Ectodermal cell (in vitro differentiated cells): ENCODE results near the gene NT5E.

Source experiments
- H3K27ac ChIP-seq: 2 replicates; pipeline ENCODE4 v1.7.0; 2013; ENCODE audit warnings: mild to moderate bottlenecking, low read depth, low read length; ENCODE audit not compliant: insufficient read depth, poor library complexity, severe bottlenecking
- H3K27me3 ChIP-seq: 2 replicates; pipeline ENCODE4 v1.7.0; 2013; ENCODE audit warnings: mild to moderate bottlenecking, low read length; ENCODE audit not compliant: insufficient read depth, control insufficient read depth, poor library complexity, severe bottlenecking
- H3K36me3 ChIP-seq: one replicate; pipeline ENCODE4 v1.7.0; 2013; ENCODE audit warnings: low read length; ENCODE audit not compliant: control insufficient read depth, insufficient read depth
- H3K4me1 ChIP-seq: one replicate; pipeline ENCODE4 v1.7.0; 2013; ENCODE audit warnings: low read length; ENCODE audit not compliant: control insufficient read depth, insufficient read depth
- H3K4me3 ChIP-seq: 2 replicates; pipeline ENCODE4 v1.7.0; 2013; ENCODE audit warnings: low read depth, low read length, control low read depth; ENCODE audit not compliant: insufficient read depth
- H3K9me3 ChIP-seq: 2 replicates; pipeline ENCODE4 v1.7.0; 2013; ENCODE audit warnings: mild to moderate bottlenecking, low read length, moderate library complexity; ENCODE audit not compliant: control insufficient read depth
- WGBS, 2 experiments: methylation state at CpG; one replicate each; pipeline ENCODE4 v1.1.7; 2013; ENCODE audit warnings: missing lambda C conversion rate in 2 of 2; 5-methylcytosine and 5-hydroxymethylcytosine counted together

Gene NT5E

DNA sequence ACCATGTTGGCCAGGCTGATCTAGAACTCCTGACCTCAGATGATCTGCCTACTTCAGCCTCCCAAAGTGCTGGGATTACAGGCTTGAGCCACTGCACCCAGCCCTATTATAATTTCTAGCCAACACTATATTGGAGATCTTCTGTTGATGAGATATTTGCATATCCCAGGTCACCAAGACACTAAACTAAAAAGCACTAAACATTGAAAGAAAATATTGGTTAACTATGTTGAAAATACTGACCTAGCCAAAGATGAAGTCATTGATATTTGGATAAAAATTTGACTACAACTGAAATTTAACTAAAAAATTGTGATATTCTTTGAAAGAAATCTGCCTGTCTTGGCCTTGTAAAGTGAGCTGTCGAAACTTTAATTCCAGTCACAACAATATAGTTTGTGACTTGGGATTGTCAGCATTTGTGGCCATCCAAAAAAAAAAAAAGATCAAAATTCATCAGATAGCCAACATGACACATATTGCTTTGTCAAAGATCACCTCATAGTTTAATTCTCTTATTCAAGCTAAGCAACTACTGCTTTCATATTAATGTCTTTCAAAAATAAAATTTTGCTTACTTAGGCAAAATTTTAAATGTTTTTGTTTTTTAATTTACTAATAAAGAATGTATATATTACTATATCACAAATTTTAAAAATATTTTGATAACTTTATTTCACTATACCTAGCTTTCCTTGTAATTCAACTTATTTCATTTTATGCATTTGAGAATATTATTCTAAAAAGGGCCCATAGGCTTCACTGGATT, 6.3 kb upstream of the NT5E start:
- Histone ChIP-seq H3K9me3 (no peaks in the 10 kb centered on the region), H3K27ac (no peak overlapping the region)

DNA sequence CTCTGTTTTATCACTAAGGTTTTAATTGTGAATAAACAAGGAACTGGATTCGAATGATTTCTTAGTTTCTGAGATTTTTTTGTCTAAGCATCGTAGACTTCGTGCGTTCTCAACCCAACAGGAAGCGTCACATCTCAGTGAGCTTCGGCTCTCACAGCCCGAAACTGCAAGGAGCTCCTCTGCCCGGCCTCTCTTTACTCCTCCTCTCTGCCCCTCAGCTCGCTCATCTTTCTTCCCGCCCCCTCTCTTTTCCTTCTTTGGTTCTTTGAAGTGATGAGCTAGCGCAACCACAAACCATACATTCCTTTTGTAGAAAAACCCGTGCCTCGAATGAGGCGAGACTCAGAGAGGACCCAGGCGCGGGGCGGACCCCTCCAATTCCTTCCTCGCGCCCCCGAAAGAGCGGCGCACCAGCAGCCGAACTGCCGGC, 480 bp upstream of the NT5E start:
- H3K9me3 ChIP-seq: no peaks in the 10 kb centered on the region
- no peaks in the 10 kb centered on the region for H3K36me3 ChIP-seq
- 1% methylated on average over 24 of the region's 24 CpGs for WGBS, 2 experiments
- H3K4me1 ChIP-seq: no peaks in the 10 kb centered on the region
- H3K4me3 ChIP-seq: peak overlapping the region; percentile 47
- peaks cover 62% of the 10 kb centered on the region for H3K27me3 ChIP-seq
- H3K27ac ChIP-seq: no peak overlapping the region

More for the DNA sequence above, 6.3 kb upstream of the NT5E start:
- Histone ChIP-seq H3K4me1 (no peaks in the 10 kb centered on the region), H3K4me3 (no peak overlapping the region), H3K27me3 (peaks cover 15% of the 10 kb centered on the region), H3K36me3 (no peaks in the 10 kb centered on the region)
- 80 to 95% methylated on average over 1 of the region's 1 CpG for whole genome bisulfite sequencing, 2 experiments

DNA sequence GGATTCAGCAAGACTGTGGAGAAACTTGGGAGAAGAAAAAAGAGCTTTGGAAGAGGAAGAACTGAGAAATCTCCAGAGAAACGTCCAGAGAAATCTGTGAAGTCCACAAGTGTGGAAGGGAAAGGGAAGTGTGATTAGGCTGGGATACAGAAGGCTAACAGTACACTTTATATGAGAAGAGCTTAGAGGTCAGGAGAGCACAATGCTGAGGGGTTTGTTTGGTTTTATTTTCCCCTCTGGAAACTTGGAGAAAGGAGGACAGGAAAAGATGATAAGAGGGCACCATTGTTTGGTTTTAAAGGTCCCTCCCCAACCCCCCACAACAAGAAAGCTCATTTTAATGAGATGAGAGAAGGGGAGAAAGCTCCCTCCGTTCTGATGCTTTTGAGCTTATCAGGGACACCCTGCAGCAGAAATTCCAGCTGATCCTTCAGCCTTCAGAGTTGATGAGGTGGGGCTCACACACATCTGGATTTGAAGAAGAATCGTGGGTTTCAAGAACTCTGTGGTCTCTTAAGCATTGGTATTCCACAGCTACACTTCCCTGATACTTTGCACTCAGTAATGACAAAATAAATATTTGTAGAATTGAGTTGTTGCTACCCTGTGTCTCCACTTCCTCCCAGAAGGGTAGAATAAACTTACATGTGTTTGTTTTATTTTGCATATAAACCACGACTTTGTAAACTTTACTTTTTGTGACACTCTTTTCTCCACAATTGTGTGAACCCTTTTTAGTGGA, 1.9 kb downstream of the NT5E start:
- H3K36me3 ChIP-seq: no peaks in the 10 kb centered on the region
- 61 to 64% methylated on average over 3 to 4 of the region's 4 CpGs for WGBS, 2 experiments
- no peak overlapping the region for H3K27ac ChIP-seq
- H3K4me1 ChIP-seq: no peaks in the 10 kb centered on the region
- no peak overlapping the region for H3K4me3 ChIP-seq
- H3K9me3 ChIP-seq: no peaks in the 10 kb centered on the region
- peaks cover 62% of the 10 kb centered on the region for H3K27me3 ChIP-seq

DNA sequence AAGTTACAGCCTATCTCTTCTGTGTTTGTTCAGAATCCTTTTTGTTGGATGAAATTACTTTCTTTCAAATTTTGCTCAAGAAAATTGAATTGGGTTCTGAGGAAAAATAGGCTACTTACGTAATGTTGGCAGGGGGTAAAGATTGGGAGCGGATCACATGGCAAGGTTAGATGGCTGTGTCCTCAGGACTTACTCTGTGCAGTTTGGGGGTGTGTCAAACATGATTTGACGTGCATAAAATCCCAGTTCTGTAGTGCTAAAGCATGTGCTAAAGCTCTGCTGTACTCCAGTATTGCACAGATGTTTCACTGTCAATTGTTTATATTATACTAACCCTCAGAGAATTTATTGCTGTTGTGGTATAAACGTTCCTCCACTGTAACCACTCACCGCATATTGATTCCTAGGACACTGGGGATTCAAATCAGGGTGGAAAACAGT, 2.6 kb downstream of the NT5E start:
- Histone ChIP-seq H3K9me3 (no peaks in the 10 kb centered on the region), H3K4me3 (no peak overlapping the region), H3K27ac (no peak overlapping the region), H3K27me3 (peaks cover 58% of the 10 kb centered on the region), H3K36me3 (no peaks in the 10 kb centered on the region), H3K4me1 (no peaks in the 10 kb centered on the region)
- 92 to 93% methylated on average over 5 of the region's 5 CpGs for WGBS, 2 experiments

DNA sequence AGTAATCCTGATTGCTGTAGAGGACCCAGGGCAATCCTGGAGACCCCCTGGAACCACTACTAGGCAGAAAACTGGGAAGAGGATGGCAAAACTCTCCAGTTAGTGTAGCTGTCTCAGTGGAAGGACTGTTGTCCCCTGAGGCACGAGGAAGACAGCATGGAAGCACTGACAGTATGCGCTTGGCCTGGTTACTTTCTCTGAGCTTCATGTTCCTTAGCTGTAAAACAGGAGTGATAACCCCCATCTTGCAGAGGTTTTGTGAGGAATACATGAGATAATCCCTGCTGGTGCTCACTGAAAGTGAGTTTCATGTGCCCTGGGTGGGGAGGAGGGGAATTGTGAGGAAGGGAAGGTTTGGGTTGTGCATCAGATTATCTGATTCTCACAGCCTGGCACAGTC, 3.2 kb downstream of the NT5E start:
- 90% methylated on average over 2 of the region's 2 CpGs for WGBS, 2 experiments
- H3K27ac ChIP-seq: no peak overlapping the region
- H3K36me3 ChIP-seq: no peaks in the 10 kb centered on the region
- H3K9me3 ChIP-seq: no peaks in the 10 kb centered on the region
- H3K4me1 ChIP-seq: no peaks in the 10 kb centered on the region
- peaks cover 52% of the 10 kb centered on the region for H3K27me3 ChIP-seq
- no peak overlapping the region for H3K4me3 ChIP-seq

DNA sequence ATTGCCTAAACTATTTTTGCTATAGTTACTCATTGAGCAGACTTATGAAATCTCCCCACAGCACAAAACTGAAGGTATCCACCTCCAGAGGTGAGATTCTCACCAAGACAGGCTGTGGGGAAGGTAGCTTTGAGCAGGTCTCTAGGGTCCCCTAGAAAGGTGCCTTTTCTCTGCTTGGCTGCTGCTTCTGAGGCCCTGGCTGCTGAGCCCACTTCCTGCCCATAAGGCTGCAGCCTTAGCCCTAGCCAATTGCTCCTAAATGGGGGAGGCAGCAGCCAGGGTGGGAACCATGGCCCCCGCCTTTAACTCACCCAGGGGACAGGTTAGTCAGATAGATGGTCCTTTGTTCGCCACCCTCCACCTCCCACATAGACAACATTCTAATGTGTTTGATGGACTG, 3.6 kb downstream of the NT5E start:
- WGBS, 2 experiments: 83 to 90% methylated on average over 2 of the region's 2 CpGs

DNA sequence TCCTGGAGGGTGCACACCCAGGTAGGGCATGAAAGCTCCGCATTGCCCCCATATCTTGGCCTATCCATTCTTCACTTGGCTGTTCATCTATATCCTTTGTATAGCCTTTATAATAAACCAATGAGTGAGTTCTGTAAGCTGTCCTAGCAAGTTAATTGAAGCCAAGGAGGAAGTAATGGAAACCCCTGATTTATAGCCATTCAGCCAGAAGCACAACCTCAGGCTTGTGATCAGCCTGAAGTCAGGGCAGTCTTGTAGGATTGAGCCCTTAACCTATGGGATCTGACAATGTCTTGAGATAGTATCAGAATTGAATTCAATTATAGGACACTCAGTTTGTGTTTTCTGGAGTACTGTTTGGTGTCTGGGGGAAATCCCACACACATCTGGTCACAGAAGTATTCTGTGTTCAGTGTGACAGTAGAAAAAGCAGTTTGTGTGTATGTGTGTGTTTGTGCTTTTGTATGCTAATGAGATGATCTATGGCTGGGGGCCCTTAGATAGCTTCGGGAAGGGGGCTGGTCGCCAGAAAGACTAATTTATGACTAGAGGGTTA, 5.7 kb downstream of the NT5E start:
- Histone ChIP-seq H3K4me3 (no peak overlapping the region), H3K9me3 (no peaks in the 10 kb centered on the region), H3K4me1 (no peaks in the 10 kb centered on the region), H3K36me3 (no peaks in the 10 kb centered on the region), H3K27ac (no peak overlapping the region), H3K27me3 (peaks cover 27% of the 10 kb centered on the region)
- WGBS, 2 experiments: 85 to 92% methylated on average over 2 to 3 of the region's 3 CpGs

More for the DNA sequence above, 3.6 kb downstream of the NT5E start:
- Histone ChIP-seq H3K36me3 (no peaks in the 10 kb centered on the region), H3K9me3 (no peaks in the 10 kb centered on the region), H3K4me3 (no peak overlapping the region), H3K27me3 (peaks cover 47% of the 10 kb centered on the region), H3K27ac (no peak overlapping the region), H3K4me1 (no peaks in the 10 kb centered on the region)

DNA sequence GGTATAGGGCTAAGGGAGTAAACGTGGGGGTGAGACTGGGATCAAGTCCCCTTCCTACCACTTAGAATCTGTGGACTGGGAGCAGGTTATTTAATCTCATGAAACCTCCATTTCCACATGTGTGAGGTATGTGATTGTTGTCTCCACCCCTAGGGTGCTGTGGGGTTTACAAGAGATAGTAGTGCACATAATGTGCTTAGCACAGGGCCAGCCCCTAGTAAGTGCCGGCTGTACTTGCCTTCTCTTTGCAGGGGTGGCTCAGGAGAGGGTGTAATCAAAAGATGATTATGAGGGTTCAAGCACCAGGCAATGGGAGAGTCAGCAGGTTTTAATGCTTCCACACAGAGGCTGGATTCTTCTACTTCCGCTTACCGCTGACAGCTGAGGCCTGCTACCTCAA, 6.9 kb downstream of the NT5E start:
- Histone ChIP-seq H3K4me3 (no peak overlapping the region), H3K27me3 (peaks cover 15% of the 10 kb centered on the region), H3K27ac (no peak overlapping the region), H3K4me1 (no peaks in the 10 kb centered on the region), H3K36me3 (no peaks in the 10 kb centered on the region), H3K9me3 (no peaks in the 10 kb centered on the region)
- 94% methylated on average over 4 of the region's 4 CpGs for WGBS, 2 experiments

DNA sequence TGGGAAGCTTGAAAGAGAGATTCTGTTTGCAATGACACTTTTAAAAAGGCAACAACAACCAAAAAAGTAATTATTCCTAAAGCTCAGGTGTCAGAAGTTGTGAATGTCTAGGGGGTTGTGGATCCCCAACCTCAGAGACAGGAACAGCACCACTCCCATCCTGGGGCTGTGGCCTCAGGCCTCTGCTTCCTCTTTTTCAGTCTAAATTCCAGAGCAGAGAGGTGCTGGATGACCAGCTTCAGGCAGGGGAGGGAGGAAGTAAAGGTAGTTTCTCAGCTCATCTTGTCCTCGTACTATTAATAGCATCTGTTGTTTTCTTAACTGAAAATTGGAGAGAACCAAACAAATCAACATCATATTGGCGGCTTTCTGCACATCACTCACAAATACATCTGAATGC, 8.3 kb downstream of the NT5E start:
- Histone ChIP-seq H3K27me3 (peaks cover under 1% of the 10 kb centered on the region), H3K36me3 (no peaks in the 10 kb centered on the region), H3K4me3 (no peak overlapping the region), H3K27ac (no peak overlapping the region), H3K4me1 (no peaks in the 10 kb centered on the region), H3K9me3 (no peaks in the 10 kb centered on the region)
- 41 to 50% methylated on average over 2 of the region's 2 CpGs for WGBS, 2 experiments

DNA sequence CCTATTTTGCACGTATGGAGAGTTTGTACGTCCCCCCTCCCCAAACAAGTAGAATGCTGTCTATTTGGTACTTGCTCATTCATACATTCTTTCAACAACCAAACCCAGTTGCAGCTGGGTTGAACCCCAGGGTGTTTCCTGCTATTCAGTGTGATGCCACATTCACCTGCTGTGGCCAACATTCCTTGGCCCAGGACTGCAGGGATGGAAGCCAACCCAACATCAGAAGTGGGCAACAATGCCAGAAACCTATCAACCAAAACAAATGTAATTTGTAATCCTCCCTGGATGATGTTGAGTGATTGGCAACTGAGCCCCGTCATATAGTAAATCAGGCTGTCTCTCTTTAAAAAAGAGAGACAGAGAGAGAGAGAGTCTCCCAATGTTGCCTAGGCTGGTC, 8.9 kb downstream of the NT5E start:
- Histone ChIP-seq H3K4me3 (no peak overlapping the region), H3K9me3 (no peaks in the 10 kb centered on the region), H3K4me1 (no peaks in the 10 kb centered on the region), H3K27me3 (no peaks in the 10 kb centered on the region), H3K27ac (no peak overlapping the region), H3K36me3 (no peaks in the 10 kb centered on the region)
- 90 to 94% methylated on average over 3 of the region's 3 CpGs for WGBS, 2 experiments
